ENCODE data around the gene LRRC56.

LRRC56 gene

DNA sequence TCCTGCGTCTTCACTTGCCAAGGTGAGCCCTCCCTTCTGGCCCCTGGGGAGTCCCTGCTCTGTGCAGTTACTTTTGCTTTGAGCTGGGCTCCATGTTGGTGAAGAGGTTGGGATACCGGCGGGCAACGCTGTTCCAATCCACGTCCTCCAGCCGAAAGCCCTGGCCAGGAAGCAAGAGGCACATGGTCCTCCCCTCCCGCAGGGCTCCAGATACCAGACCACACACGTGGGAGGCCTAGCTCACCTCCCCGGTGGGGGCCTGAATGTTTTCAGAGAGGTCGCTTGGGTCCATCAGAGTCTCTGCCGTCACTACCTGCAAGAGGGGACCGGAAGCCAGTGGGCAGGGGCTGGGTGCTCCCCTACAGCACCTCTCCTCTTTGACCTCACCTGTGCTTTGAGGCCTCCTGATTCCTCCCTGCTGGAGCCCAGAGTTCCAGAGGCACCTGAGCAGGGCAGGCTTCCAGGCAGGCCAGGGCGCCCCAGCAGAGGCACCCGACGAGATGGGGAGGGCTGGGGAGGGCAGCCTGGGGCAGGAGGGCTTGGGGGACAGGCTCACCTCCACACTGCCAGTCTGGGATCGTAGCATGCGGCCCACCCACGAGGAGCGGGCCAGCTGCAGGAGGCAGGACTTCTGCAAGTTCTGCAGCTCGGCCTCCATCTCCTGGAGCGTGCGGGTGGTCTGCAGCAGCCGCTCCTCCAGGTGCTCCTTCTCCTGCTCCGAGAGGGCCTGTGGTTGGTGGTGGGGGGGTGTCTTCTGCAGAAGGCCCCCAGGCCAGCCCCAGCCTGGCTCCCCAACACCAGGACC is 20.2 kb downstream of the LRRC56 start:
- TF ChIP-seq, protein P1, sequence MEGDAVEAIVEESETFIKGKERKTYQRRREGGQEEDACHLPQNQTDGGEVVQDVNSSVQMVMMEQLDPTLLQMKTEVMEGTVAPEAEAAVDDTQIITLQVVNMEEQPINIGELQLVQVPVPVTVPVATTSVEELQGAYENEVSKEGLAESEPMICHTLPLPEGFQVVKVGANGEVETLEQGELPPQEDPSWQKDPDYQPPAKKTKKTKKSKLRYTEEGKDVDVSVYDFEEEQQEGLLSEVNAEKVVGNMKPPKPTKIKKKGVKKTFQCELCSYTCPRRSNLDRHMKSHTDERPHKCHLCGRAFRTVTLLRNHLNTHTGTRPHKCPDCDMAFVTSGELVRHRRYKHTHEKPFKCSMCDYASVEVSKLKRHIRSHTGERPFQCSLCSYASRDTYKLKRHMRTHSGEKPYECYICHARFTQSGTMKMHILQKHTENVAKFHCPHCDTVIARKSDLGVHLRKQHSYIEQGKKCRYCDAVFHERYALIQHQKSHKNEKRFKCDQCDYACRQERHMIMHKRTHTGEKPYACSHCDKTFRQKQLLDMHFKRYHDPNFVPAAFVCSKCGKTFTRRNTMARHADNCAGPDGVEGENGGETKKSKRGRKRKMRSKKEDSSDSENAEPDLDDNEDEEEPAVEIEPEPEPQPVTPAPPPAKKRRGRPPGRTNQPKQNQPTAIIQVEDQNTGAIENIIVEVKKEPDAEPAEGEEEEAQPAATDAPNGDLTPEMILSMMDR (IDR thresholded peaks at IDR 0.05; ENCODE audit: low read length, missing control alignments), result no peak
- no peak overlapping the region for H3K4me3 ChIP-seq (replicated peaks; ENCODE audit: low read depth, low read length)
- no peak for DNase-seq (ENCODE audit: low read depth)

DNA sequence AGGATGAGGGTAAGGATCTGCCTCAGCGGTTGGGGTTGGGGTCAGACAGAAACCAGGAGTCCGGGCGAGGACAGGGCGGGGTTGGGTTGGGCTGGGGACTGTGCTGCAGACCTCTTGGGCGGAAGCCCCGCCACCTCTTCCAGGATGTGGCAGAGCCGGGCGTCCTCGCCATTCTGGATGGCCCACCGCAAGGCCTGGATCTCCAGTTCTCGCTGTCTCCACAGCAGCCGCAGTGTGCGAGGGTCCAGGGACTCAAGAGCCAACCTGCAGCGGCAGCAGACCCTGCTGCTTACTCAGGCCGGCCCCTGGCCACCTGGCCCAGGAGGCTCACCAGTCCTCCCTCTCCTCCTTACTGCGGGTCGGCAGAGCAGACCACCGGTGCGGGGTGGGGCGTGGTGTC is 21.2 kb downstream of the LRRC56 start:
- H3K4me3 ChIP-seq (replicated peaks; ENCODE audit: low read depth, low read length), result no peak overlapping the region
- TF ChIP-seq, protein P1 (IDR thresholded peaks at IDR 0.05; ENCODE audit: low read length, missing control alignments), result no peak
- no peak for DNase-seq (ENCODE audit: low read depth)

DNA sequence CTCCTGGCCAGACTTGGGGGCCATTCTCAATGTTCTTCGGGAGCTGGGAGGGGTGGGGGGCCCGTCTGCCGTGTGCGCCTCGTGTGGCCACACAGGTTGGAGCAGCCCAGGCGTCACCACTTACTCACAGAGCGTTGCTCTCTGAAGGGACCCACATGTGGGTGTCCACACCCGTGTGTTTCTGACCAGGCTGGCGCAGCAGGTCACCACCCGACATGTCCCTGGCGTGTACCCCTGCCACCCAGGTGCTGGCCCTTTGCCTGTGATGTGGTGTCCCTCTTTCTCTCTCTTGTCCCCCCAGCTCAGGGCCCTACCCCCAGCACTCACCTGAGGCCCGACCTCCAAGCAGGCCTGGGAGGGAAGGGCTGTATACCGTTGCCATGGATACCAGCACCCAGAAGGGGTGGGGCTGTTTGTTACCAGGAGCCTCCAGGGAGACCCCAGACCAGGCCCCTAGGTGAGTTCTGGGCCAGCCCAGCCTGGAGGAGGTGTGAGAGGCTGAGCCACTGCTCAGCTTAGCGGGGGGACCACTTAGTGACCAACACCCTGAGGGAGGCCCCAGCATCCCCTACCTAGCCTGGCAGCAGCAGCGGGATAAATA is 21.8 kb downstream of the LRRC56 start:
- no peak for DNase-seq (ENCODE audit: low read depth)
- TF ChIP-seq, protein P1 (IDR thresholded peaks at IDR 0.05; ENCODE audit: low read length, missing control alignments), result no peak
- no peak overlapping the region for H3K4me3 ChIP-seq (replicated peaks; ENCODE audit: low read depth, low read length)

DNA sequence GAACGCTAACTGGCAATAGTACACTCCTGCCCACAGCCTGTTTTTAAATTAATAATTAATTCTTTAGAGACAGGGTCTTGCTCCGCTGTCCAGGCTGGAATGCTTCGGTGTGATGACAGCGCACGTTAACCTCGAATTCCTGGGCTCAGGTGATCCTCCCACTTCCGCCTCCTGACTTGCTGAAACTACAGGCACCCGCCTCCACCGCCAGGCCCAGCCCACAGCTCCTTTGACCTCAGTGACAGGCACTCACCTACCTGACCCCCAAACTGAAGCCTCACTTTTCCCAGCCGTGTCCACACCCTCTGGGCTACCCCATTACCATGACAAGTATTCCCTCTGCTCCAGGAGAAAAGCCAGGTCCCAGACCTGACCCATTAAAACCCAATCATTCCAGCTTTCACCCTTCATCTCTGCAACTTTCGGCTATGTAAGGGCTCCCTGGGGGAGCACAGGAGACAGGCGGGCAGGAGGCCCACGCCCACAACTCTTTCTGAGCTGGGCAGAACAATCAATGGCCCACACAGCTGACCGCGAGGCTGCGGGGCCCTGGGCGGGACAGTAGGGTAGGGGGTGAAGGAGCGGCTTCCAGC is 22.5 kb downstream of the LRRC56 start:
- H3K4me3 ChIP-seq (replicated peaks; ENCODE audit: low read depth, low read length), result peak overlapping the region; percentile 61
- TF ChIP-seq, protein P1 (IDR thresholded peaks at IDR 0.05; ENCODE audit: low read length, missing control alignments), result no peak
- DNase-seq (ENCODE audit: low read depth), result no peak

DNA sequence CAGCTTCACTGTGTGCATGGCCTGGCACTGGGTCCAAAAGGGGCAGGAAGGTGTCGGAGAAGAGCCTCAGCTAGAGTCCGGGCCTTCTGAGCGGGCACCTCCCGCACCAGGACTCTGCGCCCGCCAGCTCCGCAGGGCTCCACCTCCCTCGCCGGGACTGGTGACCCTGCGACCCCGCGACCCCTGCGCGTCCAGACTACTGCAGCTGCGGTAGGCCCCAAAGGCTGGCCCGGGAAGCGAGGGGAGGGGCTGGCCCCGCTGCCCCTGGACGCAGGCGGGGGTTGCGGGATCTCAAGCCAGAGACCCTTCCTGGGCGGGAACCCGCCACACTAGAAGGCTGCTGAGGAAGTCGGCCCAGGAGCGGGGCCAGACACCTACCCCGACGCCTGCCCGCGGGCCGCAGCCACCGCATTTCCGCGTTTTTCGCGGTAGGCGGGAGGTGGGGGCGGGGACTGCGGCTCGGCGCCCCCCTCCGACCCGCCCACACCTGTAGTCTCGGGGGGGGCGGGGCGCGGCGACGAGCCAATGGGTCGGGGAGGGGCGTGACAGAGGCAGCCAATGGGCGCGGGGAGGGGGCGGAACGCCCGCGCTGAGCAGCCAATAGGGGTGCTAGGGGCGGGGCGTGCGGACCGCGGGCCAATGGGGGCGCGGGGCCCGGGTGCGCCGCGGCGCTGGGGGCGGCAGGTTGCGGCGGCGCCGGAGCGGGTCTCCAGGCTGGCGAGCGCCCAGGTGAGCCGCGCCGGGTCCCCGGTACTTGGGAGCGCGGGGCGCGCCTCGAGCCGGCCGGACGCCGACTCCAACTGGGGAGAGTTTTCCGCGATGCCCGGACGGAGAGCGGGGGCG is 23.2 kb downstream of the LRRC56 start, which contains the start of the genes LMNTD2 and RASSF7:
Gene LMNTD2 (minus strand): TSS at position 434 of the 843 bp plus-strand sequence. CDS start 22 bp downstream, at position 412.
Gene RASSF7 (plus strand): TSS at position 666 of the 843 bp plus-strand sequence. CDS start 799 bp downstream, outside the sequence.
- TF ChIP-seq, protein P1 (IDR thresholded peaks at IDR 0.05; ENCODE audit: low read length, missing control alignments), result no peak
- DNase-seq (ENCODE audit: low read depth), result peak; percentile 78
- H3K4me3 ChIP-seq (replicated peaks; ENCODE audit: low read depth, low read length), result peak within 1 kb of the TSS; percentile 61

All from fibroblast of pulmonary artery (primary cell).